GM12878 (cell line): ENCODE measurements around the gene ZNF791. TPM values are rescaled to one million over a fixed set of nuclear protein-coding genes. Genes with fewer than 3 reads are reported as not detected.

Experiments
- ATF3 ChIP-seq: IDR thresholded peaks from 2 replicates; pipeline ENCODE4 v1.6.1; 2011; ENCODE audit warnings: low read depth, mild to moderate bottlenecking, low read length, moderate library complexity, borderline replicate concordance; ENCODE audit errors: extremely low read depth
- ATF7 ChIP-seq: fragments of 450-650 bp; IDR thresholded peaks from 2 replicates; pipeline ENCODE4 v1.6.1; 2016; ENCODE audit warnings: low read depth, mild to moderate bottlenecking
- BHLHE40 ChIP-seq, 2 experiments: fragments of 450-650 bp in 1 of 2; IDR thresholded peaks; 2 replicates each; pipeline ENCODE4 v1.6.1; 2011 to 2017; ENCODE audit warnings: low read depth in 2 of 2, borderline replicate concordance in 1 of 2, improper control_type of control experiment in 1 of 2, low read length in 1 of 2, mild to moderate bottlenecking in 1 of 2
- CREB1 ChIP-seq: IDR thresholded peaks from 2 replicates; pipeline ENCODE4 v1.6.1; 2012; ENCODE audit warnings: low read depth, mild to moderate bottlenecking, inconsistent platforms
- CREM ChIP-seq: IDR thresholded peaks from 2 replicates; pipeline ENCODE4 v1.6.1; 2014; ENCODE audit warnings: antibody characterized with exemption, low read depth
- E4F1 ChIP-seq: fragments of 450-650 bp; IDR thresholded peaks from 2 replicates; pipeline ENCODE4 v1.6.1; 2018; ENCODE audit warnings: borderline replicate concordance, mild to moderate bottlenecking; ENCODE audit not compliant: partially characterized antibody
- GATAD2B ChIP-seq: fragments of 450-650 bp; conservative IDR thresholded peaks from 2 replicates; pipeline ENCODE4 v1.6.1; 2017; ENCODE audit warnings: low read depth, mild to moderate bottlenecking, moderate library complexity
- KDM1A ChIP-seq: fragments of 200-600 bp; sonication (generic); IDR thresholded peaks from 2 replicates; pipeline ENCODE4 v1.6.1; 2016; ENCODE audit warnings: borderline replicate concordance
- MTA3 ChIP-seq: IDR thresholded peaks from 2 replicates; pipeline ENCODE4 v1.6.1; 2012; ENCODE audit warnings: low read length, inconsistent platforms, borderline replicate concordance
- NFIC ChIP-seq: IDR thresholded peaks from 2 replicates; pipeline ENCODE4 v1.6.1; 2012; ENCODE audit warnings: low read depth, mild to moderate bottlenecking, inconsistent platforms, low read length, moderate library complexity
- PAX5 ChIP-seq: IDR thresholded peaks from 2 replicates; pipeline ENCODE4 v1.6.1; 2011; ENCODE audit warnings: low read depth, low read length, borderline replicate concordance
- POLR2AphosphoS2 ChIP-seq: IDR thresholded peaks from 2 replicates; pipeline ENCODE4 v1.6.1; 2011; ENCODE audit warnings: low read depth, mild to moderate bottlenecking, low read length, improper control_type of control experiment, moderate library complexity
- POLR2AphosphoS5 ChIP-seq: IDR thresholded peaks from 2 replicates; pipeline ENCODE4 v1.6.1; 2011; ENCODE audit warnings: mild to moderate bottlenecking, low read length, inconsistent platforms
- SIN3A ChIP-seq: IDR thresholded peaks from 2 replicates; pipeline ENCODE4 v1.6.1; 2012; ENCODE audit warnings: low read depth, low read length, improper control_type of control experiment
- SIX5 ChIP-seq: IDR thresholded peaks from 2 replicates; pipeline ENCODE4 v1.6.1; 2011; ENCODE audit warnings: mild to moderate bottlenecking, low read depth, low read length, moderate library complexity; ENCODE audit not compliant: severe bottlenecking
- SREBF2 ChIP-seq: IDR thresholded peaks from 2 replicates; pipeline ENCODE4 v1.6.1; 2012; ENCODE audit warnings: mild to moderate bottlenecking, low read length
- TCF3 ChIP-seq: IDR thresholded peaks from 2 replicates; pipeline ENCODE4 v1.6.1; 2012; ENCODE audit warnings: low read depth, mild to moderate bottlenecking, low read length, borderline replicate concordance; ENCODE audit not compliant: insufficient read depth
- YBX1 ChIP-seq: fragments of 450-650 bp; IDR thresholded peaks from 2 replicates; pipeline ENCODE4 v1.6.1; 2016; ENCODE audit warnings: antibody characterized with exemption
- ZNF622 ChIP-seq: fragments of 450-650 bp; IDR thresholded peaks from 2 replicates; pipeline ENCODE4 v1.6.1; 2017; ENCODE audit warnings: mild to moderate bottlenecking, inconsistent platforms
- polyA plus RNA-seq, 11 experiments: library from polyadenylated mRNA; depleted of rRNA in 4 of 11; unstranded in 6 of 11; stranded (reverse) in 5 of 11; fragments of >200 nt; fragmentation: Nextera tagmentation in 4 of 11; fragmentation: Illumina TruSeq in 1 of 11; extraction: Ambion mirVana in 4 of 11; extraction: Trizol in 1 of 11; gene quantifications; 1 replicate in 1 of 11; 2 replicates in 10 of 11; pipeline versions ENCODE4 v1.2.1 to v1.2.3, GENCODE V29; 2011 to 2016; ENCODE audit warnings: inconsistent platforms in 2 of 11, missing spikeins in 2 of 11, low read depth in 1 of 11
- total RNA-seq, 4 experiments: library from RNA; depleted of rRNA in 3 of 4; stranded (reverse); fragments of >200 nt in 3 of 4; fragmentation: Illumina TruSeq in 1 of 4; extraction: Trizol in 1 of 4; gene quantifications; 2 replicates each; pipeline versions ENCODE4 v1.2.1 to v1.2.3, GENCODE V29; 2013 to 2021
- TF ChIP-seq, protein P1 (sequence below): fragments of 450-650 bp; formaldehyde crosslinking; IDR thresholded peaks from 2 replicates; pipeline ENCODE4 v1.4.0; 2020; ENCODE audit warnings: mild to moderate bottlenecking, moderate library complexity

ZNF791 gene
- total and polyA plus RNA-seq, 10 of the 15 experiments (the other 5 are each of a cell fraction or from before 2014, with no cell fraction given), result 7.5 to 24.0 (median 11.8) TPM

DNA sequence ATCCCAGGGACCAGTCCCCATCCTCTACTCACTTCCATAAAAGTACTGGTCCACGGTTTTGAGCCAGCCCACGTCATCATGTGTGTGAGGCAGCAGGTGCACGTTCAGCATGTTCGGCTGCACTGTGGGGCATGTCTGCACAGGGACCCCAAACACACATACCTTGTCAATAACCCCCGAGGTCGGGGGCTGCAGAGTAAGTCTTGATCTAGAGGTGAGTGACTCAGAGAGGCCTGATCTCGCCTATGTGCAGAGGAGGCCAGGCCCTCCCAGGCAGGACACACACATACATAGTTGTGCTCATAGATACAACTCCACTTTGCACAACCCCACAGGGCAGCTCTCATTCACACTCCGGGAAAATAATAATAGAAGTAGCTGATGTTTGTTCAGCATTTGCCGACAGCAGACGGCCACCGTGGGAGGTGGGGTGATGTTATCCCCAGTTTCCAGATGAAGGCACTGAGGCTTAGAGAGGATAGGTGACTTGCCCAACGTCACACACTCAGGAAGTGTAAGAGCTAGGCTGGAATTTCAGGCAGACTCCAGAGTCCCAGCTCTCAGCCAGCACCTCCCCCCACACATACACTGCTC is 55.0 kb downstream of the ZNF791 start (continued):
- TF ChIP-seq ZNF622 (no peak), ATF7 (no peak), BHLHE40 (IDR thresholded peaks at IDR 0.05; ENCODE audit: borderline replicate concordance in 1 of 2, low read depth in 2 of 2, low read length in 1 of 2) (peak in 1 of 2 experiments; percentile 3; a peak in 1 of 4 replicates), TCF3 (0 out of 2 replicates have a peak, but pooled peaks have one; percentile 62), E4F1 (no peak), SIX5 (no peak), POLR2AphosphoS5 (no peak; the same call in 1 of the 2 replicates), CREB1 (peak; percentile 52; the same call in 1 of the 2 replicates), NFIC (no peak), SIN3A (no peak; the same call in 1 of the 2 replicates), ATF3 (no peak), POLR2AphosphoS2 (no peak; the same call in 1 of the 2 replicates), MTA3 (no peak), YBX1 (no peak), GATAD2B (no peak), SREBF2 (no peak), KDM1A (no peak), CREM (no peak), PAX5 (no peak)
- TF ChIP-seq, protein P1, sequence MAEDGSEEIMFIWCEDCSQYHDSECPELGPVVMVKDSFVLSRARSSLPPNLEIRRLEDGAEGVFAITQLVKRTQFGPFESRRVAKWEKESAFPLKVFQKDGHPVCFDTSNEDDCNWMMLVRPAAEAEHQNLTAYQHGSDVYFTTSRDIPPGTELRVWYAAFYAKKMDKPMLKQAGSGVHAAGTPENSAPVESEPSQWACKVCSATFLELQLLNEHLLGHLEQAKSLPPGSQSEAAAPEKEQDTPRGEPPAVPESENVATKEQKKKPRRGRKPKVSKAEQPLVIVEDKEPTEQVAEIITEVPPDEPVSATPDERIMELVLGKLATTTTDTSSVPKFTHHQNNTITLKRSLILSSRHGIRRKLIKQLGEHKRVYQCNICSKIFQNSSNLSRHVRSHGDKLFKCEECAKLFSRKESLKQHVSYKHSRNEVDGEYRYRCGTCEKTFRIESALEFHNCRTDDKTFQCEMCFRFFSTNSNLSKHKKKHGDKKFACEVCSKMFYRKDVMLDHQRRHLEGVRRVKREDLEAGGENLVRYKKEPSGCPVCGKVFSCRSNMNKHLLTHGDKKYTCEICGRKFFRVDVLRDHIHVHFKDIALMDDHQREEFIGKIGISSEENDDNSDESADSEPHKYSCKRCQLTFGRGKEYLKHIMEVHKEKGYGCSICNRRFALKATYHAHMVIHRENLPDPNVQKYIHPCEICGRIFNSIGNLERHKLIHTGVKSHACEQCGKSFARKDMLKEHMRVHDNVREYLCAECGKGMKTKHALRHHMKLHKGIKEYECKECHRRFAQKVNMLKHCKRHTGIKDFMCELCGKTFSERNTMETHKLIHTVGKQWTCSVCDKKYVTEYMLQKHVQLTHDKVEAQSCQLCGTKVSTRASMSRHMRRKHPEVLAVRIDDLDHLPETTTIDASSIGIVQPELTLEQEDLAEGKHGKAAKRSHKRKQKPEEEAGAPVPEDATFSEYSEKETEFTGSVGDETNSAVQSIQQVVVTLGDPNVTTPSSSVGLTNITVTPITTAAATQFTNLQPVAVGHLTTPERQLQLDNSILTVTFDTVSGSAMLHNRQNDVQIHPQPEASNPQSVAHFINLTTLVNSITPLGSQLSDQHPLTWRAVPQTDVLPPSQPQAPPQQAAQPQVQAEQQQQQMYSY, result no peak
